ENCODE measurements around the gene SLC34A1.
"Not testable (repeated sequence)": the region's sequence is repeated elsewhere in the genome, so short reads cannot be mapped to it uniquely, and the experiment has no call there.

Gene SLC34A1

DNA sequence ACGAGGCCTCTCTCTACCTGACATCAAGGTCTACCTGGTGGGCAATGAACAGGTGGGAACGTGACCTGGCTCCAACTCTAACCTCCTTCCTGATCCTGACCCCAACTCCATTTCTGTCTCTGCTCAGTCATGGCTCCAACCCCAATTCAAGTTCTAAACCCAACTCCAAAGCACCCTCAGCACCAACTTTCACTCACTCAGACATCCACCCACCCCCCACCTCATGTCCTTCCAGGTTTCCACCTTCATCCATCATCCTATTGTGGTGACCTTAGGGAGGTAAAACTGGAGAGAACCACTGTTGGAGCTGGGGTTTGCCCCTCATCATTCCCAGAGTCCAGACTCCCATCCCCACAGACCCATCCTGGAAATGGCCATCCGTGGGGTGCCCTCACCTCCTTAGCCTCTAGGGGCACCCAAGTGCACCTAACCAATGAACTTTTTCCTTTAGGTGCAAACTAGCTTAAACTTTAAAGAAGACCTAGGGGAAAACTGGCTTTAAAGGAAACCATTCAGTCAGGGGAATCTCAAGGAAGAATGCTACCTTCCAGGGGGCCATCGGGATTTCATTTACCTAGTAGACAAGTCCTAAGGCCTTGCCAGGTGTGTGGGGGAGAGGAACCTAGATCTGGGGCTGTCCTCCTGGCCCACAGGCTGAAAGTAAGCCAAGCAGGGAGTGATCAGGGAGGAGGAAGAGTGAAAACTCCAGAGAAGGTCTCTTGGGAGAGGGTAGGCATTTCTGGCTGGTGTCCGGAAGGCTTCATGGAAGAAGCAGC, 15.2 kb upstream of the SLC34A1 start:
- no peak for ATAC-seq

- no peak for ATAC-seq
Observed at GRCh38 chr5:177369645-177370440, 14.4 kb upstream of the SLC34A1 start.

DNA sequence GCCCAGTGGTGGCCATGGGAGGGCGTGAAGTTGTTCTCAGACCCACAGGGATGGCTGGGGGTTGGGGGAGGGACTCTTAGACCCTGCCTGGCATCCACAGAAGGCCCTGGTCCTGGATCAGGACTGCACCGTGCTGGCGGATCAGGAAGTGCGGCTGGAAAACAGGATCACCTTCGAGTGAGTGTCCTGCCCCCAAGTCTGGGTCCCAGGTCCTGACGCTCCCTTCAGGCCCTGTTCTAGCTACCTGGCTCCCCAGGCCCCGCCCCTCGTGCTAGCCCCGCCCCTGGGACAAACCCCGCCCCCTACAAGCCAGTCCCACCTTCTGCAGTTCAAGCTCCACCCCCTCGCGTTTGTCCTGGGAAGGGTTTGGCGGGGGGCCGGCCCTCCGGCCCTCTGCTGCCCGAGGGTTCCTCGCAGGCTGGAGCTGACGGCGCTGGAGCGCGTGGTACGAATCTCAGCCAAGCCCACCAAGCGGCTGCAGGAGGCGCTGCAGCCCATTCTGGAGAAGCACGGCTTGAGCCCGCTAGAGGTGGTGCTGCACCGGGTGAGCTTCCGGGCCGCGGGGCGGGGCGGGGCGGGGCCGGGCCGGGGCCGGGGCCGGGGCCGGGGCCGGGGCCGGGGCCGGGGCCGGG, 13.6 kb upstream of the SLC34A1 start:
- ATAC-seq = peak; percentile 61 to 83

DNA sequence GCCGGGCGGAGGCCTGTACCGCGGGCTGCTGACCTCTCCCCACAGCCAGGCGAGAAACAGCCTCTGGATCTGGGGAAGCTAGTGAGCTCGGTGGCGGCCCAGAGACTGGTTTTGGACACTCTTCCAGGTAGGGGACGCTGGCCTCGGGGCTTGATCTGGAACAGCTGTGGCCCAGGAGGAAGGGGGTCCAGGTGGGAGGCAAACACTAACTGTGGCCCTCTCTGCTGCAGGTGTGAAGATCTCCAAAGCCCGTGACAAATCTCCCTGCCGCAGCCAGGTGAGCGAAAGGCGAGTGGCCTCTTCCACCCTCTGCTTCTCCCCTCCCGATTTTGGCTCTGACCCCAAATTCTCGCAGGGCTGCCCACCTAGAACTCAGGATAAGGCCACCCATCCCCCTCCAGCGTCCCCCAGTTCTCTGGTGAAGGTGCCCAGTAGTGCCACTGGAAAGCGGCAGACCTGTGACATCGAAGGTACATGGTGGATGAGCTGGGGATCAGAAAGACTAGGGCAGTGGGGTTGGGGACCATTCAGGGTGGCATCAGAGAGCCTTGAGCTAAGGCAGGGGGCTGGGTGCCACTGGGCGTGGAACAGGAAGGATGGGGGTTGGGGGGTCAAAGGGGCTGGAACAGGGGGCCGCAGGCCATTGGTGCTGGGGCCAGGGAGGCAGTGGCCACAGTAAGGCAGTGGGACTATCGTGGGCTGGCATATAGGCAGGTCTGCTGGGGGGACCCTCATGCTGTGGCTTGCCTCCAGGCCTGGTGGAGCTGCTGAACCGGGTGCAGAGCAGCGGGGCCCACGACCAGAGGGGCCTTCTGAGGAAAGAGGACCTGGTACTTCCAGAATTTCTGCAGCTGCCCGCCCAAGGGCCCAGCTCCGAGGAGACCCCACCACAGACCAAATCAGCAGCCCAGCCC, 12.9 kb upstream of the SLC34A1 start:
- no peak for ATAC-seq

DNA sequence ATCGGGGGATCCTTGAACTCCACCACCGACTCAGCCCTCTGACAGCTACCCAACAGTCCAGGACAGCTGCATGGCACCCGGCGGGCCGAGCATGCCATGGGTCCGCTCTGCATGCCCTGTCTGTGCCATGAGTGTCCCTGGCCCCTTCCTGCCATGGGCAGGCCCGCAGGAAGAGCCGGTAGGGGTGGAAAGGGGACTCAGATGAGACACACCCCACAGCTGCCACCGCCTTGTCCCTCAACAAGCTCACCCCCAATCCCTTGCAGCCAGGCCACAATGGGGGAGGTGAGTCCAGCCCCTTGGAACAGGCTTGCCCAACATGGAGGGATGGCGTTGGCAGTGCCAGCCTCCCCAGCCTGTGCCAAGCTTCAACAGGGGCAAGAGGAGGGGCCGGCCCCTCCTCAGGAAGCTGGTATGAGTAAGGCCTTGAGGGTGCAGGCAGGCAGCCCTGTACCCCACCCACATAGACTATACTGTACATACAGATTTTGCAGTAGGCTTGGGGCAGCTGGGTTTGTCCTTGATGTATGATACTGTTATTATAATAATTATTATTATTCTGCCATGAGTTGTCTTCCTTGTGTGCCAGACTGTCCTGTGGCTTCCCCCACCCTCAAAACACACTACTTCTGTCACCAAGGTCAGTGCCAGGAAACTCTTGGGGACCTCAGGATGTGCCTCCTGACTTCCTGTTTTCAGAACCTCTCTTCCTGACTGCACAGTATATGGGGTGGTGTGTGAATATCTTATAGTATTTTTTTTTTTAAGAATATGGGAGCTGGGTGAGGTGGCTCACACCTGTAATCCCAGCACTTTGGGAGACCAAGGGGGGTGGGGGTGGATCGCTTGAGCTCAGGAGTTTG, 12.0 kb upstream of the SLC34A1 start:
- peak; percentile 51 to 65 for ATAC-seq

GRCh38 chr5:177372910-177373309, 11.3 kb upstream of the SLC34A1 start:
- ATAC-seq = peak in 1 of 2 donors; percentile 33

DNA sequence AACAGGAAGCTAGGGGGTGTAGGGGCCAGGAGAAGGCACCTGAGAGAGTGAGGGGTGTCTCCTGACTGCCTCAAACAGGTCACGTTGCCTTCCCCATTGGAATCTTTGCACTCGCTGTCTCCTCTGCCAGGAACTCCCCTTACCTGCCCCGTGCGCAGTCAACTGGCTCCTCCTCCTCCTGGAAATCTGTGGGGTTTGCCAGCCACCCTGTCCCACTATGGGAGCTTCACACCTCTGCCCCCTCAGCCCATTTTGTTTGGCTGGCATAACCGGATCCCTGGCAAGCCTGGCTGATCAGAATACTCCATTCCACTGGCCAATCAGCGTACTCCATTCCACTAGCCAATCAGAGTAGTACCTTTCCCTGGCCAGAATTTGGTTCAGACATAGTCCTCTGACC, 10.4 kb upstream of the SLC34A1 start:
- ATAC-seq = no peak

DNA sequence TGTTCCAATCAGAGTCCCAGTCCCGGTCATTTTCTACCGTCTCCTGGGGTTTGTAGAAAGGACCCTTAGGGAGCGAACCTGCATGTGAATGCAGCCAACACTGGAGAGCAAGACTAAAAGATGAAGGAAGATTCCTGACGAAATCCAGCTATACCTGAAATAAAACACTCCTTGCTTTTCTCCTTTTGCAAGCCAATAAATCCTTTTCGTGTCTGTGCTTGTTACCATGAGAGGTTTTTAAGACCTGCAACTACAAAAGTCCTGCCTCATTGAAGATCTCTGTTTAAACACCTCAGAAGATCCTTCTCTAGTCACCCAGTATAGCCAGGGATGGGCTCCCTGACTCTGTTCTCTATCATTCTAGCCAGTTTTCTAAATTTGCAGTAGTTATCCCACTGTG, 10.0 kb upstream of the SLC34A1 start:
- no peak for ATAC-seq

GRCh38 chr5:177375516-177375915, 8.7 kb upstream of the SLC34A1 start:
- not testable (repeated sequence) for ATAC-seq

DNA sequence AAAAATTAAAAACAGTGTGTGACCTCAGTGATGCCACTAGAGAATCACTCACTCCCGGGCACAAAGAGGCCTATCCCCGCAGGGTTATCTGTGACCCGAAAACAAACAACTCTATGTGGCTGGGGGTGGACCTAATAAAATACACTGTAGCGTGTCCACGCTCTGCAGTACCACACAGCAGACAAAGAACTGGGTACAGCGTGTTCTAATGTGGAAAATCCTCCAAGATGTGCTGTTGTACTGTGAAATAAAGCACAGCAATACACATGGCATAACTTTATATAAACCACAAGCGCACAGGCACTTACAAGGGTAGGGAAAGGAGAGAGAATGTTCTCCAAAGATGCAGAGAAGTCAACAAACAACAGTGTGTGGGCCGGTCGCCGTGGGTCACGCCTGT, 8.1 kb upstream of the SLC34A1 start:
- ATAC-seq = no peak

GRCh38 chr5:177377851-177378776, 6.1 kb upstream of the SLC34A1 start:
- no peak for ATAC-seq

GRCh38 chr5:177378884-177379883, 5.0 kb upstream of the SLC34A1 start:
- peak; percentile 68 to 82 for ATAC-seq

GRCh38 chr5:177380805-177381126, 3.5 kb upstream of the SLC34A1 start:
- ATAC-seq = no peak

DNA sequence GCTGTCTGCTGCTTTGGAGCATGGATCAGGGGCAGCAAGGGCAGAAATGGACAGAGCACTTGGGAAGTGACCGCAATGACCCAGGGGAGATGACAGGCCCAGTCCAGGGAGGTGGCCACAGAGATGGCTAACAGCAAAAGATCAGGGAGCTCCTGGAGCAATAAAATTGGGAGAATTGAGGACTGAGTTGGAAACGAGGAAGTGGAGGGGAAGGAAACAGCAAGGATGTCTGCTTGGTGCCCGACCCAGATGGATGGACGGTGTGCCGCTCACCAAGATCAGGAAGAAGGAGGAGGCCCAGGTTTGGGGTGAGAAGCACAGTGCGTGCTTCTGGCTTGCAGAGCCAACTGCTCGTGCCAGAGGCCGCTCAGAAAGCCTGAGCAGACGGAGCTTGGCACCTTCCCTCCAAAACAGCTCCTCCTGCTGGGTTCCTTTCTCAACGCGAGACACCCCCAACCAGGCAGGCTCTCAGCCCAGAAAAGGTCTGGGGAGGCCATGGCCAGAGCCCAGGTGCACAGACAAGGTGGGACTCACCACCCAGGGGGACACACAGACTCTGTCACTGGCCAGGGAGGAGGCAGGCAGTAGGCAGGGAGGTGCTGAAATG, 1.7 kb upstream of the SLC34A1 start:
- no peak for ATAC-seq

- no peak for ATAC-seq
Observed at GRCh38 chr5:177383181-177383580, 1.1 kb upstream of the SLC34A1 start.

DNA sequence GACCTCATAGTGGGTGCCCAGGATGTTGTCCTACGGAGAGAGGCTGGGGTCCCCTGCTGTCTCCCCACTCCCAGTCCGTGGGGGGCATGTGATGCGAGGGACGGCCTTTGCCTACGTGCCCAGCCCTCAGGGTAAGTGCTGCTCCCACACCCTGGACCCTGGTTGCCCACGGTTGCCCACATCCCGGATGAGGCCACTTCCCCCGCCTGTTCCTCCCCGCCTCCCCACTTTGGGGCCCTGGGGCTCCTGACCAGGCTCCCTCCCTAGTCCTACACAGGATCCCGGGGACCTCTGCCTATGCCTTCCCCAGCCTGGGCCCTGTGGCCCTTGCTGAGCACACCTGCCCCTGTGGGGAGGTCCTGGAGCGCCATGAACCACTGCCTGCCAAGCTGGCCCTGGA, 1.5 kb downstream of the SLC34A1 start:
- no peak for ATAC-seq

DNA sequence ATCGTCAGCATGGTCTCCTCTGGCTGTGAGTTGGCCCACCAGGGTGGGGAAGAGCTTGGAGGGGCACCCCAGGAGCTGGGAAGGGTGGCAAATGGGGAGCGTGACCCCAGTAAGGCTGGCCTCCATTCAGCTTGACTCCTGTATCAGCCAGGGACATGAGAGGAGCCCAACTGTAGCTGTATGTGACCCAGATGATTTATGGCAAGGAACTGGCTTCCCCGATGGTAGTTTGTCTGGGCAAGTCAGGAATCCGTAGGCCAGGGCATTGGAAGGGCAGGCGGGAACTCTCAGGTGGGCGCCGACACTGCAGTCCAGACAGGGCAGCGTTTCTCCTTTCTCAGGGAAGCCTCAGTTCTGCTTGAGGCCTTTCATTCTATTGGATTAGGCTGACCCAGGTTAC, 2.3 kb downstream of the SLC34A1 start:
- no peak for ATAC-seq

GRCh38 chr5:177387405-177387804, 3.2 kb downstream of the SLC34A1 start:
- ATAC-seq = no peak
